Measurements from ENCODE around the gene HIPK2. TPM values are rescaled to one million over a fixed set of nuclear protein-coding genes. Genes with fewer than 3 reads are reported as not detected.

Gene HIPK2
- total RNA-seq, 1 donor from 2014 or later, result 45.1 TPM

GRCh38 chr7:139737221-139738100, 40.3 kb downstream of the HIPK2 start:
- no peak for DNase-seq (ENCODE audit: low read depth)
- no peak overlapping the region for H3K4me3 ChIP-seq (ENCODE audit: low read depth, low read length)
- no peak for TF ChIP-seq CTCF (conservative IDR thresholded peaks at IDR 0.05; ENCODE audit: low read depth, low read length)

- H3K4me3 ChIP-seq (ENCODE audit: low read depth, low read length), result no peak overlapping the region
- no peak for DNase-seq (ENCODE audit: low read depth)
- TF ChIP-seq CTCF (conservative IDR thresholded peaks at IDR 0.05; ENCODE audit: low read depth, low read length), result no peak
These were observed 41.7 kb downstream of the HIPK2 start for GRCh38 chr7:139735912-139736595.

- no peak overlapping the region for H3K4me3 ChIP-seq (ENCODE audit: low read depth, low read length)
- no peak for TF ChIP-seq CTCF (conservative IDR thresholded peaks at IDR 0.05; ENCODE audit: low read depth, low read length)
- DNase-seq (ENCODE audit: low read depth), result no peak
These were observed 42.3 kb downstream of the HIPK2 start for GRCh38 chr7:139735466-139735865.

GRCh38 chr7:139734395-139734794, 43.4 kb downstream of the HIPK2 start:
- DNase-seq (ENCODE audit: low read depth), result peak; percentile 78
- TF ChIP-seq CTCF (conservative IDR thresholded peaks at IDR 0.05; ENCODE audit: low read depth, low read length), result no peak
- no peak overlapping the region for H3K4me3 ChIP-seq (ENCODE audit: low read depth, low read length)

GRCh38 chr7:139733751-139734150, 44.0 kb downstream of the HIPK2 start:
- H3K4me3 ChIP-seq (ENCODE audit: low read depth, low read length), result no peak overlapping the region
- DNase-seq (ENCODE audit: low read depth), result no peak
- no peak for TF ChIP-seq CTCF (conservative IDR thresholded peaks at IDR 0.05; ENCODE audit: low read depth, low read length)

GRCh38 chr7:139732471-139733167, 45.2 kb downstream of the HIPK2 start:
- no peak for DNase-seq (ENCODE audit: low read depth)

More at GRCh38 chr7:139732471-139733167, 45.2 kb downstream of the HIPK2 start:
- no peak overlapping the region for H3K4me3 ChIP-seq (ENCODE audit: low read depth, low read length)
- TF ChIP-seq CTCF (conservative IDR thresholded peaks at IDR 0.05; ENCODE audit: low read depth, low read length), result no peak

Measured in epithelial cell of proximal tubule (primary cell).